Nephron (organoid): ENCODE results near the gene OBSL1.

Experiments
- H3K27ac Mint-ChIP-seq, 3 experiments: 2 replicates each; pipeline ENCODE4 v1.8.0; 2020; ENCODE audit warnings: mixed read lengths in 3 of 3, mild to moderate bottlenecking in 2 of 3, moderate library complexity in 1 of 3
- H3K27me3 Mint-ChIP-seq: 2 replicates; pipeline ENCODE4 v1.8.0; 2021; ENCODE audit warnings: low read depth, mild to moderate bottlenecking, moderate library complexity, mixed read lengths
- H3K36me3 Mint-ChIP-seq: 2 replicates; pipeline ENCODE4 v1.8.0; 2020; ENCODE audit warnings: low read depth, mixed read lengths
- H3K4me1 Mint-ChIP-seq: 2 replicates; pipeline ENCODE4 v1.8.0; 2020; ENCODE audit warnings: mixed read lengths
- H3K4me3 Mint-ChIP-seq, 3 experiments: 2 replicates each; pipeline ENCODE4 v1.8.0; 2020; ENCODE audit warnings: mild to moderate bottlenecking in 3 of 3, mixed read lengths in 3 of 3, moderate library complexity in 2 of 3
- H3K9me3 Mint-ChIP-seq: 2 replicates; pipeline ENCODE4 v1.8.0; 2020; ENCODE audit warnings: mixed read lengths
- CTCF ChIP-seq, 3 experiments: fragments of 200-600 bp; sonication (generic); IDR thresholded peaks; one replicate each; pipeline ENCODE4 v1.5.0; 2021; ENCODE audit warnings: antibody characterized with exemption in 3 of 3; ENCODE audit not compliant: unreplicated experiment in 3 of 3

The OBSL1 gene

GRCh38 chr2:219595256-219595655 lies 23.9 kb upstream of the OBSL1 start:
- H3K9me3 Mint-ChIP-seq: no peaks in the 10 kb centered on the region
- no peaks in the 10 kb centered on the region for H3K27me3 Mint-ChIP-seq
- H3K4me3 Mint-ChIP-seq: peak overlapping the region; percentile 95 to 97 (median 97)
- peak in 1 of 3 experiments; percentile 39 for TF ChIP-seq CTCF (IDR thresholded peaks at IDR 0.05; ENCODE audit: unreplicated experiment in 3 of 3)
- H3K4me1 Mint-ChIP-seq: peaks cover 53% of the 10 kb centered on the region
- H3K27ac Mint-ChIP-seq: peak overlapping the region; percentile 100
- H3K36me3 Mint-ChIP-seq: no peaks in the 10 kb centered on the region

- peak overlapping the region in 1 of 3 experiments; percentile 9 for H3K4me3 Mint-ChIP-seq
- H3K27me3 Mint-ChIP-seq: no peaks in the 10 kb centered on the region
- peaks cover 49% of the 10 kb centered on the region for H3K4me1 Mint-ChIP-seq
- H3K9me3 Mint-ChIP-seq: no peaks in the 10 kb centered on the region
- H3K36me3 Mint-ChIP-seq: no peaks in the 10 kb centered on the region
- peak overlapping the region; percentile 80 to 100 (median 93) for H3K27ac Mint-ChIP-seq
- no peak for TF ChIP-seq CTCF (IDR thresholded peaks at IDR 0.05; ENCODE audit: unreplicated experiment in 3 of 3)
Measured at GRCh38 chr2:219593154-219593553, 21.8 kb upstream of the OBSL1 start.

GRCh38 chr2:219592736-219593135 lies 21.4 kb upstream of the OBSL1 start:
- Mint-ChIP-seq H3K27me3 (peaks cover under 1% of the 10 kb centered on the region), H3K4me1 (peaks cover 47% of the 10 kb centered on the region), H3K36me3 (no peaks in the 10 kb centered on the region), H3K27ac (peak overlapping the region; percentile 80 to 100 (median 93)), H3K9me3 (no peaks in the 10 kb centered on the region), H3K4me3 (peak overlapping the region in 1 of 3 experiments; percentile 9)
- no peak for TF ChIP-seq CTCF (IDR thresholded peaks at IDR 0.05; ENCODE audit: unreplicated experiment in 3 of 3)

- H3K36me3 Mint-ChIP-seq: no peaks in the 10 kb centered on the region
- no peak overlapping the region for H3K4me3 Mint-ChIP-seq
- peaks cover 44% of the 10 kb centered on the region for H3K4me1 Mint-ChIP-seq
- TF ChIP-seq CTCF (IDR thresholded peaks at IDR 0.05; ENCODE audit: unreplicated experiment in 3 of 3): no peak
- no peak overlapping the region for H3K27ac Mint-ChIP-seq
- H3K9me3 Mint-ChIP-seq: no peaks in the 10 kb centered on the region
- H3K27me3 Mint-ChIP-seq: peaks cover 5% of the 10 kb centered on the region
Measured at GRCh38 chr2:219591091-219591490, 19.8 kb upstream of the OBSL1 start.

- Mint-ChIP-seq H3K4me1 (peaks cover 26% of the 10 kb centered on the region), H3K27me3 (peaks cover 3% of the 10 kb centered on the region), H3K4me3 (no peak overlapping the region), H3K27ac (no peak overlapping the region), H3K36me3 (no peaks in the 10 kb centered on the region), H3K9me3 (no peaks in the 10 kb centered on the region)
- TF ChIP-seq CTCF (IDR thresholded peaks at IDR 0.05; ENCODE audit: unreplicated experiment in 3 of 3): no peak
Measured at GRCh38 chr2:219581346-219581745, 10.0 kb upstream of the OBSL1 start.

GRCh38 chr2:219578811-219579613 lies 7.7 kb upstream of the OBSL1 start:
- no peaks in the 10 kb centered on the region for H3K36me3 Mint-ChIP-seq
- peaks cover 33% of the 10 kb centered on the region for H3K4me1 Mint-ChIP-seq
- peaks cover 7% of the 10 kb centered on the region for H3K27me3 Mint-ChIP-seq
- no peak for TF ChIP-seq CTCF (IDR thresholded peaks at IDR 0.05; ENCODE audit: unreplicated experiment in 3 of 3)
- H3K9me3 Mint-ChIP-seq: no peaks in the 10 kb centered on the region
- H3K27ac Mint-ChIP-seq: peak overlapping the region; percentile 27 to 63 (median 38)
- peak overlapping the region in 1 of 3 experiments; percentile 48 for H3K4me3 Mint-ChIP-seq
